ENCODE measurements around the gene MSRB3.

The MSRB3 gene

GRCh38 chr12:65403188-65403587 lies 124.7 kb downstream of the MSRB3 start:
- no peaks in the 10 kb centered on the region for H3K36me3 ChIP-seq (ENCODE audit: control insufficient read depth, insufficient read depth, low read length)
- DNase-seq (ENCODE audit: extremely low read depth, insufficient read length), result no peak
- no peak overlapping the region for H3K4me3 ChIP-seq (replicated peaks; ENCODE audit: low read depth, low read length)
- no peaks in the 10 kb centered on the region for H3K27me3 ChIP-seq (replicated peaks; ENCODE audit: control insufficient read depth, insufficient read depth, low read length)
- no peak for TF ChIP-seq CTCF (IDR thresholded peaks at IDR 0.05; ENCODE audit: insufficient read depth, low read length, poor library complexity, severe bottlenecking)

GRCh38 chr12:65407388-65408149 lies 129.1 kb downstream of the MSRB3 start:
- TF ChIP-seq CTCF (IDR thresholded peaks at IDR 0.05; ENCODE audit: insufficient read depth, low read length, poor library complexity, severe bottlenecking), result no peak
- no peak overlapping the region for H3K4me3 ChIP-seq (replicated peaks; ENCODE audit: low read depth, low read length)
- H3K27me3 ChIP-seq (replicated peaks; ENCODE audit: control insufficient read depth, insufficient read depth, low read length), result no peaks in the 10 kb centered on the region
- H3K36me3 ChIP-seq (ENCODE audit: control insufficient read depth, insufficient read depth, low read length), result no peaks in the 10 kb centered on the region
- DNase-seq (ENCODE audit: extremely low read depth, insufficient read length), result no peak

- Histone ChIP-seq H3K27me3 (replicated peaks; ENCODE audit: control insufficient read depth, insufficient read depth, low read length) (no peaks in the 10 kb centered on the region), H3K4me3 (replicated peaks; ENCODE audit: low read depth, low read length) (no peak overlapping the region), H3K36me3 (ENCODE audit: control insufficient read depth, insufficient read depth, low read length) (no peaks in the 10 kb centered on the region)
- TF ChIP-seq CTCF (IDR thresholded peaks at IDR 0.05; ENCODE audit: insufficient read depth, low read length, poor library complexity, severe bottlenecking), result no peak
- DNase-seq (ENCODE audit: extremely low read depth, insufficient read length), result no peak
Measured at GRCh38 chr12:65408441-65408840, 130.0 kb downstream of the MSRB3 start.

GRCh38 chr12:65409726-65410125 lies 131.2 kb downstream of the MSRB3 start:
- no peaks in the 10 kb centered on the region for H3K36me3 ChIP-seq (ENCODE audit: control insufficient read depth, insufficient read depth, low read length)
- DNase-seq (ENCODE audit: extremely low read depth, insufficient read length), result no peak
- no peak for TF ChIP-seq CTCF (IDR thresholded peaks at IDR 0.05; ENCODE audit: insufficient read depth, low read length, poor library complexity, severe bottlenecking)
- H3K27me3 ChIP-seq (replicated peaks; ENCODE audit: control insufficient read depth, insufficient read depth, low read length), result no peaks in the 10 kb centered on the region
- no peak overlapping the region for H3K4me3 ChIP-seq (replicated peaks; ENCODE audit: low read depth, low read length)

GRCh38 chr12:65411171-65411570 lies 132.7 kb downstream of the MSRB3 start:
- Histone ChIP-seq H3K27me3 (replicated peaks; ENCODE audit: control insufficient read depth, insufficient read depth, low read length) (no peaks in the 10 kb centered on the region), H3K4me3 (replicated peaks; ENCODE audit: low read depth, low read length) (no peak overlapping the region), H3K36me3 (ENCODE audit: control insufficient read depth, insufficient read depth, low read length) (no peaks in the 10 kb centered on the region)
- TF ChIP-seq CTCF (IDR thresholded peaks at IDR 0.05; ENCODE audit: insufficient read depth, low read length, poor library complexity, severe bottlenecking), result no peak
- no peak for DNase-seq (ENCODE audit: extremely low read depth, insufficient read length)

- no peak for TF ChIP-seq CTCF (IDR thresholded peaks at IDR 0.05; ENCODE audit: insufficient read depth, low read length, poor library complexity, severe bottlenecking)
- no peak for DNase-seq (ENCODE audit: extremely low read depth, insufficient read length)
- no peaks in the 10 kb centered on the region for H3K27me3 ChIP-seq (replicated peaks; ENCODE audit: control insufficient read depth, insufficient read depth, low read length)
- no peak overlapping the region for H3K4me3 ChIP-seq (replicated peaks; ENCODE audit: low read depth, low read length)
- no peaks in the 10 kb centered on the region for H3K36me3 ChIP-seq (ENCODE audit: control insufficient read depth, insufficient read depth, low read length)
Measured at GRCh38 chr12:65414526-65414925, 136.0 kb downstream of the MSRB3 start.

Measured in GM06990 (cell line).